ENCODE results near the gene GFER.

The GFER gene

GRCh38 chr16:1975432-1976215 is 8.4 kb upstream of the GFER start:
- Histone ChIP-seq H3K36me3 (ENCODE audit: insufficient read depth, low read length) (peaks cover 54% of the 10 kb centered on the region), H3K4me3 (ENCODE audit: low read depth in 1 of 2, low read length in 2 of 2) (no peak overlapping the region), H3K9me3 (ENCODE audit: insufficient read depth, low read length, severe bottlenecking) (no peaks in the 10 kb centered on the region), H3K27me3 (ENCODE audit: insufficient read depth, low read length, poor library complexity) (no peaks in the 10 kb centered on the region), H3K9ac (ENCODE audit: low read depth, low read length) (no peak overlapping the region), H3K27ac (ENCODE audit: low read length) (no peak overlapping the region), H4K20me1 (ENCODE audit: insufficient read depth, low read length) (peaks cover 31% of the 10 kb centered on the region), H3K79me2 (ENCODE audit: insufficient read depth, low read length) (peaks cover 43% of the 10 kb centered on the region), H2AFZ (ENCODE audit: low read depth, low read length) (no peak overlapping the region), H3K4me1 (ENCODE audit: insufficient read depth, low read length) (peaks cover 31% of the 10 kb centered on the region), H3K4me2 (ENCODE audit: insufficient read depth, low read length) (no peak overlapping the region)
- DNase-seq (no peak), ATAC-seq (ENCODE audit: insufficient read depth, low read depth) (no peak)
- TF ChIP-seq, protein P1, sequence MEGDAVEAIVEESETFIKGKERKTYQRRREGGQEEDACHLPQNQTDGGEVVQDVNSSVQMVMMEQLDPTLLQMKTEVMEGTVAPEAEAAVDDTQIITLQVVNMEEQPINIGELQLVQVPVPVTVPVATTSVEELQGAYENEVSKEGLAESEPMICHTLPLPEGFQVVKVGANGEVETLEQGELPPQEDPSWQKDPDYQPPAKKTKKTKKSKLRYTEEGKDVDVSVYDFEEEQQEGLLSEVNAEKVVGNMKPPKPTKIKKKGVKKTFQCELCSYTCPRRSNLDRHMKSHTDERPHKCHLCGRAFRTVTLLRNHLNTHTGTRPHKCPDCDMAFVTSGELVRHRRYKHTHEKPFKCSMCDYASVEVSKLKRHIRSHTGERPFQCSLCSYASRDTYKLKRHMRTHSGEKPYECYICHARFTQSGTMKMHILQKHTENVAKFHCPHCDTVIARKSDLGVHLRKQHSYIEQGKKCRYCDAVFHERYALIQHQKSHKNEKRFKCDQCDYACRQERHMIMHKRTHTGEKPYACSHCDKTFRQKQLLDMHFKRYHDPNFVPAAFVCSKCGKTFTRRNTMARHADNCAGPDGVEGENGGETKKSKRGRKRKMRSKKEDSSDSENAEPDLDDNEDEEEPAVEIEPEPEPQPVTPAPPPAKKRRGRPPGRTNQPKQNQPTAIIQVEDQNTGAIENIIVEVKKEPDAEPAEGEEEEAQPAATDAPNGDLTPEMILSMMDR (IDR thresholded peaks at IDR 0.05; ENCODE audit: borderline replicate concordance, extremely low read depth, low read length, poor library complexity, severe bottlenecking): no peak
- no peak for TF ChIP-seq EZH2 (IDR thresholded peaks at IDR 0.05; ENCODE audit: borderline replicate concordance, low read depth, low read length, severe bottlenecking)

DNA sequence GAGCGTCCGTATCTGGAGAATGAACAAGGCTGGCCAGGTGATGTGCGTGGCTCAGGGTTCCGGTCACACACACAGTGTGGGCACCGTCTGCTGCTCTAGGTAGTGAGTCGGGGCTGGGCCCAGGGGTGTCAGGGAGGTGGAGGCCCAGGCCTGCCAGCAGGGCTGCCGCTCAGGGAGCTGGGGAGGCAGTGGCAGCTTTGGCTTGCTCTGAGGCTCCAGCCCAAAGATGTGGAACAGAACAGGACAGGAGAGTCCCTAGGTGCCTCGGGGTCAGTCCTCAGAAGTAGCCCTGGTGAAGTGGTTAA is 7.8 kb upstream of the GFER start:
- no peak overlapping the region for H3K27ac ChIP-seq (ENCODE audit: low read length)
- DNase-seq (no peak), ATAC-seq (ENCODE audit: insufficient read depth, low read depth) (no peak)
- H3K4me3 ChIP-seq (ENCODE audit: low read depth in 1 of 2, low read length in 2 of 2): no peak overlapping the region
- no peak overlapping the region for H3K9ac ChIP-seq (ENCODE audit: low read depth, low read length)
- H3K4me1 ChIP-seq (ENCODE audit: insufficient read depth, low read length): peaks cover 26% of the 10 kb centered on the region
- TF ChIP-seq EZH2 (IDR thresholded peaks at IDR 0.05; ENCODE audit: borderline replicate concordance, low read depth, low read length, severe bottlenecking): no peak
- TF ChIP-seq, protein P1 (IDR thresholded peaks at IDR 0.05; ENCODE audit: borderline replicate concordance, extremely low read depth, low read length, poor library complexity, severe bottlenecking): no peak
- H3K4me2 ChIP-seq (ENCODE audit: insufficient read depth, low read length): no peak overlapping the region
- peaks cover 54% of the 10 kb centered on the region for H3K36me3 ChIP-seq (ENCODE audit: insufficient read depth, low read length)
- H3K79me2 ChIP-seq (ENCODE audit: insufficient read depth, low read length): peaks cover 37% of the 10 kb centered on the region
- H4K20me1 ChIP-seq (ENCODE audit: insufficient read depth, low read length): peaks cover 31% of the 10 kb centered on the region
- no peak overlapping the region for H2AFZ ChIP-seq (ENCODE audit: low read depth, low read length)
- H3K27me3 ChIP-seq (ENCODE audit: insufficient read depth, low read length, poor library complexity): no peaks in the 10 kb centered on the region
- H3K9me3 ChIP-seq (ENCODE audit: insufficient read depth, low read length, severe bottlenecking): no peaks in the 10 kb centered on the region

DNA sequence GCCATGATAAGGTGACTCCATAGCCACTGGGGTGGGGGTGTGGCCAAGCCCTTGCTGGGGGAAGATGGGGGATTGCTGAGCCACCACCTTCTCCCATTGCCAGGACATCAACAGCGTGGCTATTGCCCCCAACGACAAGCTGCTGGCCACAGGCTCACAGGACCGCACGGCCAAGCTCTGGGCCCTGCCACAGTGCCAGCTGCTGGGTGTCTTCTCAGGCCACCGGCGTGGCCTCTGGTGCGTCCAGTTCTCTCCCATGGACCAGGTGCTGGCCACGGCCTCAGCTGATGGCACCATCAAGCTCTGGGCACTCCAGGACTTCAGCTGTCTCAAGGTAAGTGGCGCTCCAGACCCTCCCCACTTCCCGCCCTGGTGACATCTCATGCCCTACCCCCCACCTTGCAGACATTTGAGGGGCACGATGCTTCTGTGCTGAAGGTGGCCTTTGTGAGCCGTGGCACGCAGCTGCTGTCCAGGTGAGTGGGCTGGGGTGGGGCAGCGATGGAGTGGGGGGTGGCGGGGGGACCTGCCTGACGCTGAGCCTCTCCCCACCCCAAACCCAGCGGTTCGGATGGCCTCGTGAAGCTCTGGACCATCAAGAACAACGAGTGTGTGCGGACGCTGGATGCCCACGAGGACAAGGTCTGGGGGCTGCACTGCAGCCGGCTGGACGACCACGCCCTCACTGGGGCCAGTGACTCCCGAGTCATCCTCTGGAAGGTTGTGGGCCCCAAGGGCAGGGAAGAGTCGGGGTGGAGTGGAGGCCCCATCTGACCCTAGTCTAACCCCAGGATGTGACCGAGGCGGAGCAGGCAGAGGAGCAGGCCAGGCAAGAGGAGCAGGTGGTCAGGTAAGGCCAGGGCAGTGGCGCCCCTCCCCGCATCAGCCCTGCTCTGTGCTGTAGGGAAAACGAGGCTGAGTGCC is 6.8 kb upstream of the GFER start:
- Histone ChIP-seq H3K27me3 (ENCODE audit: insufficient read depth, low read length, poor library complexity) (peaks cover 2% of the 10 kb centered on the region), H3K36me3 (ENCODE audit: insufficient read depth, low read length) (peaks cover 54% of the 10 kb centered on the region), H3K4me1 (ENCODE audit: insufficient read depth, low read length) (peaks cover 21% of the 10 kb centered on the region), H2AFZ (ENCODE audit: low read depth, low read length) (no peak overlapping the region), H3K79me2 (ENCODE audit: insufficient read depth, low read length) (peaks cover 29% of the 10 kb centered on the region), H3K4me2 (ENCODE audit: insufficient read depth, low read length) (no peak overlapping the region), H3K9ac (ENCODE audit: low read depth, low read length) (no peak overlapping the region), H3K9me3 (ENCODE audit: insufficient read depth, low read length, severe bottlenecking) (no peaks in the 10 kb centered on the region), H3K4me3 (ENCODE audit: low read depth in 1 of 2, low read length in 2 of 2) (no peak overlapping the region), H3K27ac (ENCODE audit: low read length) (no peak overlapping the region), H4K20me1 (ENCODE audit: insufficient read depth, low read length) (peaks cover 35% of the 10 kb centered on the region)
- TF ChIP-seq, protein P1 (IDR thresholded peaks at IDR 0.05; ENCODE audit: borderline replicate concordance, extremely low read depth, low read length, poor library complexity, severe bottlenecking): no peak
- no peak for TF ChIP-seq EZH2 (IDR thresholded peaks at IDR 0.05; ENCODE audit: borderline replicate concordance, low read depth, low read length, severe bottlenecking)
- DNase-seq: no peak
- ATAC-seq (ENCODE audit: insufficient read depth, low read depth): no peak

Data from DND-41 (cell line).